AG09309 (cell line): ENCODE data around the gene ZNF92.

Experiments
- DNase-seq: peaks from one replicate; pipeline ENCODE4 v3.0.0-alpha.2; 2010; ENCODE audit warnings: low read depth
- H3K4me3 ChIP-seq: 2 replicates; pipeline ENCODE4 v1.5.1; 2011; ENCODE audit warnings: mild to moderate bottlenecking, low read depth, low read length, moderate library complexity; ENCODE audit not compliant: control insufficient read depth
- TF ChIP-seq, protein P1 (sequence below): IDR thresholded peaks from 2 replicates; pipeline ENCODE4 v1.5.1; 2011; ENCODE audit warnings: mild to moderate bottlenecking, low read depth, low read length, inconsistent platforms; ENCODE audit not compliant: insufficient read depth, control insufficient read depth; ENCODE audit errors: missing control alignments

The ZNF92 gene

GRCh38 chr7:65354263-65354662 is 19.4 kb upstream of the ZNF92 start:
- H3K4me3 ChIP-seq, result no peak overlapping the region
- no peak for DNase-seq
- TF ChIP-seq, protein P1, sequence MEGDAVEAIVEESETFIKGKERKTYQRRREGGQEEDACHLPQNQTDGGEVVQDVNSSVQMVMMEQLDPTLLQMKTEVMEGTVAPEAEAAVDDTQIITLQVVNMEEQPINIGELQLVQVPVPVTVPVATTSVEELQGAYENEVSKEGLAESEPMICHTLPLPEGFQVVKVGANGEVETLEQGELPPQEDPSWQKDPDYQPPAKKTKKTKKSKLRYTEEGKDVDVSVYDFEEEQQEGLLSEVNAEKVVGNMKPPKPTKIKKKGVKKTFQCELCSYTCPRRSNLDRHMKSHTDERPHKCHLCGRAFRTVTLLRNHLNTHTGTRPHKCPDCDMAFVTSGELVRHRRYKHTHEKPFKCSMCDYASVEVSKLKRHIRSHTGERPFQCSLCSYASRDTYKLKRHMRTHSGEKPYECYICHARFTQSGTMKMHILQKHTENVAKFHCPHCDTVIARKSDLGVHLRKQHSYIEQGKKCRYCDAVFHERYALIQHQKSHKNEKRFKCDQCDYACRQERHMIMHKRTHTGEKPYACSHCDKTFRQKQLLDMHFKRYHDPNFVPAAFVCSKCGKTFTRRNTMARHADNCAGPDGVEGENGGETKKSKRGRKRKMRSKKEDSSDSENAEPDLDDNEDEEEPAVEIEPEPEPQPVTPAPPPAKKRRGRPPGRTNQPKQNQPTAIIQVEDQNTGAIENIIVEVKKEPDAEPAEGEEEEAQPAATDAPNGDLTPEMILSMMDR, result no peak

- no peak for DNase-seq
- no peak overlapping the region for H3K4me3 ChIP-seq
- TF ChIP-seq, protein P1, result no peak
Measured at GRCh38 chr7:65369843-65370242, 3.8 kb upstream of the ZNF92 start.

DNA sequence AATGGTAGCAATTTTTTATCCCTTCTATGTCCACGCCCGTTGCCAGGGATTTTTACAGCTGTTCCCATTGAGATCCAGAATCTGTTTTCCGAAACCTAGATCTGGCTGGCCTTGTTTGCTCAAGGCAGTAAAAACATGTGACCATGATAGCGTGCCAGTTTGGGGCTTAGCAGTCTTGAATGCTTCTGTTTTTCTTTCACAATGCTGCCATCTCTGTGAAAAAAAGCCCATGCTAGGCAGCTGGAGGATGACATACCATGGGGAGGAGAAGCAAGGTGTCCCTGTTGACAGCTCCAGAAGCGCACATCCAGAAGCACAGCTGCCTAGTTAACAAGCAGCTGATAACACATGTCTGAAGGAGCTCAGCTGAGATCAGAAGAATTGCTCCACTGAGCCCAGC is 2.2 kb upstream of the ZNF92 start:
- TF ChIP-seq, protein P1, result no peak

GRCh38 chr7:65379318-65379717 is 5.7 kb downstream of the ZNF92 start:
- no peak overlapping the region for H3K4me3 ChIP-seq
- TF ChIP-seq, protein P1, result no peak
- no peak for DNase-seq

More for the DNA sequence above, 2.2 kb upstream of the ZNF92 start:
- no peak for DNase-seq
- H3K4me3 ChIP-seq, result no peak overlapping the region

- TF ChIP-seq, protein P1, result no peak
- H3K4me3 ChIP-seq, result no peak overlapping the region
- no peak for DNase-seq
Measured at GRCh38 chr7:65381742-65382141, 8.1 kb downstream of the ZNF92 start.

DNA sequence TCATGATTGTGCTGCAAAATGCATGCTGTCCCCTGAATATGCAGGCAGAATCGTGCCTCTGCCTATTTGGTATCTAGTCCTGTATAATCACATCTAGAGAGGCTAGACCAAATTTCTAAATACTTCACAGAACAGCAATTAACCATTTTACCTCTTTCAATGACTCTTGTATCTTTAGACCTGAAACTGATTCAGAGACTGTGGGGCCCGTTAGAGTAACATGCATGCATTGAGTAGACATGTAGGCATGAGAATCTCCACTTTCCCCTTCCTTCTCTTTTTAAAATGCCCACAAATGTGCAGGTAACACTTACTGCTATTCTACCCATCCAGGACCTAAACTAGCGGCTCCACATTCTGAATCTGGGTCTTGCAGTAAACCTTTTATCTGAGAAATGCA is 8.8 kb downstream of the ZNF92 start:
- DNase-seq, result no peak
- no peak overlapping the region for H3K4me3 ChIP-seq
- TF ChIP-seq, protein P1, result no peak

DNA sequence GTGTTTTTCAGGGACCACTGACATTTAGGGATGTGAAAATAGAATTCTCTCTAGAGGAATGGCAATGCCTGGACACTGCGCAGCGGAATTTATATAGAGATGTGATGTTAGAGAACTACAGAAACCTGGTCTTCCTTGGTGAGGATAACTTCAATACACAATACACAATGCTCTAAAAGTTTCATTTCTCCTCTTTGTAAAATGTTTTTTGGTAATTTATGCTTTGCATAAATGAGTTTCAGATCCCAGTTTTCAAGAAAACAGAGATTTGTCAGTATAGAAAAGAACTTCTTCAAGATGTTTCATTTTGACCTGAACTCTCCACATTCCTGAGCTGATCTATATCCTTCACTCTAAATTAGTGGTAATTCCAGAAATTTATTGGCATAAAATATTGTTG is 14.2 kb downstream of the ZNF92 start:
- TF ChIP-seq, protein P1, result no peak
- H3K4me3 ChIP-seq, result no peak overlapping the region
- no peak for DNase-seq
